T47D (cell line): ENCODE measurements around the gene TXNDC11.

Experiments used
- DNase-seq, 2 experiments: peaks; one replicate each; pipeline versions ENCODE4 v3.0.0 to v3.0.0-alpha.2; 2011 to 2012; ENCODE audit warnings: low read depth in 1 of 2, low spot score in 1 of 2
- JUND ChIP-seq: IDR thresholded peaks from 2 replicates; pipeline ENCODE4 v1.6.1; 2012; ENCODE audit warnings: low read depth
- in situ Hi-C: cut with HindIII; loops from 2 replicates; pipeline ENCODE4 v1.10.0; 2016; ENCODE audit warnings: low sequenced_read_pairs, low pct_unique_long_range_greater_than_20kb

Gene TXNDC11

DNA sequence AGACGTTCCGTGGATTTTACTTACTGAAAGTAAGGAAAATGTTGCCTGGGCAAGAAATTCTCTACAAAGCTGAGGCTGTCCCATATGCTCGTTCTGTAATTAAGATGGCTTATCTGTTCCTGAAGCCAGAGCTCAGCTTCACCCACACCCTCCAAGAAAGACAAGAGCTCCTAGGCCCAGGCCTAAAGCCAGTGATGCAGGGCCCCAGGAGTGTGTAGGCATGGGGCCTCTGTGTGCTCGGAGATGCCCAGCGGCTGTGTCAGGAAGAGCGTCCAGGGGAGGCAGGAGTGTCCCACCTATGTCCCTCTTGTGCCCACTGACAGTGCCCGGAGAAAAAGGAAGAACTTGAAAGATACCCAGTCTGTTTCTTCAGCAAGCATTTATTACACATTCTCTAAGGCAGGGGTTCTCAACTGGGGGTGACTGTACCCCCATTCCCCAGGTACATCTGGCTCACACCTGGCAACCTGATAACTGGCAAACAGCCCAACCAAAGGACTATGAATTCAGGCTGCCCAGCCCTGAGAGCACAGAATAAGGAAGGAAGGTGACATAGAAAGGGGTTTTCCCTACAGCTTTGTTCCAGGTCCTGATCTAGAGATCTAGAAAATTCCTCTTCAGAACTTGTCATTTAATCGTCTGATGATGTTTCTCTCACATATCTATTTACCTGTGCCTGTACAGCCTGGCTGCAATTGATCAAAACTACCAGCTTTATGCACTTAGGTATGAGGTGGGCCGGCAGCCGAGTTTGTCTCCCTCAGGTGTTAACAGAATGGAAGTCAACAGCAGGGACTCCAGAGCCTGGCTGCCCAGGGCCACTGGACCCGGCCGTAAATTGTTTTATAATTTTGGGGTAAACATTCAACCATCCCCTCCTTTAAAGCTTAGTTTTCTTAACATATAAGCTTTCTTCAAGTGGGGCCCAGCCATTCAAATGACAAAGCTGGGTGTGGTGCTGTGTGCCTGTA, 62.4 kb downstream of the TXNDC11 start:
- TF ChIP-seq JUND = no peak
- no peak for DNase-seq
- in situ Hi-C loops = no loop called here

DNA sequence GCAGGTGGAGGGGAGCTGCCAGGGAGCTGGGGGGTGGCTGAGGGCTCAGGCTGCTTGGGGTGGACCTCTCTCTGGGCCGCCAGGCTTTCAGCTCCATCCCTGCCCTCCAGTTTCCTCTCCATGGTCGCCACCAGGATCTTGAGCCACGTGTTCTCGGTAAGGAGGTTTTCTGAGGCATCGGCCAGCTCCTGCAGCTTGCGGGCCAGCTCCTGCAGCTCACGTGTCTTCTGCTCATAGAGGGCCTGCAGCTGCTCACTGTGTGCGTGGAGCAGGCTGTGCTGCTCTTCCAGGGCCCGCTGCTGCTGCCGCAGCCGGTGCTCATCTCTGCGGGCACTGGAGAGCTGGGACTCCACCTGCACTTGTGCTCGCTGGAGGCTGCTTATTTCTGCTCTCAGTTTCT, 63.4 kb downstream of the TXNDC11 start:
- no peak for TF ChIP-seq JUND
- in situ Hi-C loops = no loop called here
- no peak for DNase-seq

DNA sequence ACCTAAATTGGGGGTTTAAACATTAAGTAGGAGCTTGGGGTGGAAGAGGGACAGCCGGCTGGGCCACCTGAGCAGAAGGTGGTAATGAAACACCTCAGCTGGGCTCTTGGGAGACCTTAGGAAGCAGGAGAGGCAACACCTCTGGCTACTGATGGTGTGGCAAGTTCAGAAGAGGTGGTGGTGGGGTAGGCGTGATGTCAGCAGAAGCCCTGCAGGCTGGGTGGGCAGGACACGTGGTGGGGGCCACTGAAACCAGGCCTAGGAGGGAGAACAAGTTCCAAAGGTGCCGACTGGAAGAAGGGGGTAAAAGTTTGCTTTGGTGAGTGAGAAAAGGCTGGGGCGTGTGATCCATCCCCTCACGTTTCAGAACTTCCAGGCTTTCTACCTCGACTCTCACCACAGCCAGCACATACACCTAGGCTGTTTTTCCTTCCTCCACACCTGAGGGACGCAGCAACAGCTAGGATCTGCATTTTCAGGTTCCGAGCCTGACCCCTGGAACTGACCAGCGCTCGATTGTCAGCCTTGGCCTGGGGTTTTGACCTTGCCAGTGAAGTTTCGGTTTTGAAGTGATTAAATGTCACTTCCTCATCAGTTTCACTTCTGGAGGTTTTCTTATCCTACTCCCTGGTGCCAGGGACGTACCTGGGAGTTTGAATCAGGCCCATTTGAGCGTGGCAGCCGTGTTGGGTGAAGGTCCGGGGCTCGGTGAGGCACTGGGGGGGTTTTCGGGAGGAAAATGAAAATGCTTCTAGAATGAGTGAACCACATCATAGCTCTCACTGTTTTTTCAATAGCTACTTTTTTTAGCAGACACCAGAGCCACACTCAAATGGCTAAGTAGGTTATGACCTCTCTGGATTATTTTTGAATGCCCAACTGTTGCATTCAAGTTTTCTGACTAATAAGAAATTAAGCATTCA, 64.4 kb downstream of the TXNDC11 start:
- in situ Hi-C loops = no loop called here
- TF ChIP-seq JUND = no peak
- DNase-seq = no peak

DNA sequence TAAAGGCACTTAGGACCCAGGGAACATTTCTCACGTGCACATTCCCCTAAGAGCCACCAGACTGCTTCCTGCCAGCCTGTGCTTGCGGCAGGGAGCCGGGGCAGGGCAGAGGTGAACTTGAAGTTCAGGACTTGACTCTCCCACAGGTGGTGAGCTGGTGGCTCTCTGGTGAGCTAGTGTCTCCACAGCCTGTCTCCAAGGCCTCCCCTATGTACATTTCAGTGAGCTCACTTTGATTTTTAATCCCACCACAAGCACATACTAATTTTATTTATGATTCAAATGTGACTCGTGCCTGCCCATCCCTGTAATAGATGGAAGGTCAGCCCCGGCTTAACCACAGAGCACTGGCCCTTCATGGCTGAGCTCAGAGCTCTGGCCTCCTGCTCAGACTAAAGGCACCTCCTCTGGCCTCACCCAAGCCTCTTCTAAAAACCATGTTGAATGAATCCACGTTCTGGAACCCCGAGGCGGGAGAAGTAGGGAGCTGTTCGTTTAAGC, 65.2 kb downstream of the TXNDC11 start:
- in situ Hi-C loops = no loop called here
- no peak for TF ChIP-seq JUND
- no peak for DNase-seq

DNA sequence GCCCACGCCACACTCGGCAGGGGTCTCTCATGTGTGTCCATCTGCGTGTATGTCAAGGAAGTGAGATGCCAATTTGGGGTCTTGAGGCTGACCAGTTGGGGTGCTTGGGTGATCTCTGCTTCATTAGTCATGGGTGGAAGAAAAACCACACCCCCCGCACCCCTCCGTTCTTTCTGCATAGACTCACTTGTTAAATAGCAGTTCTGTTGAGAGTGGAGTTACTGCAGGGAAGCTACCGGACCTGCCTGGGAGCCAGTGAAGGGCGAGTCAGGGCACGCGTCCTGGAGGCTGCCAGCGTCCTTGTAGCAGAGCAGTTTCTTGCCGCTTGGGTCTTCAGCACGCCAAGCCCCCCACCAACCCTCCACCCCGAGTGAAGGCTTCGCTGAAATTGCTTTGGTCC, 65.9 kb downstream of the TXNDC11 start:
- no peak for TF ChIP-seq JUND
- no peak for DNase-seq
- in situ Hi-C loops = no loop called here

DNA sequence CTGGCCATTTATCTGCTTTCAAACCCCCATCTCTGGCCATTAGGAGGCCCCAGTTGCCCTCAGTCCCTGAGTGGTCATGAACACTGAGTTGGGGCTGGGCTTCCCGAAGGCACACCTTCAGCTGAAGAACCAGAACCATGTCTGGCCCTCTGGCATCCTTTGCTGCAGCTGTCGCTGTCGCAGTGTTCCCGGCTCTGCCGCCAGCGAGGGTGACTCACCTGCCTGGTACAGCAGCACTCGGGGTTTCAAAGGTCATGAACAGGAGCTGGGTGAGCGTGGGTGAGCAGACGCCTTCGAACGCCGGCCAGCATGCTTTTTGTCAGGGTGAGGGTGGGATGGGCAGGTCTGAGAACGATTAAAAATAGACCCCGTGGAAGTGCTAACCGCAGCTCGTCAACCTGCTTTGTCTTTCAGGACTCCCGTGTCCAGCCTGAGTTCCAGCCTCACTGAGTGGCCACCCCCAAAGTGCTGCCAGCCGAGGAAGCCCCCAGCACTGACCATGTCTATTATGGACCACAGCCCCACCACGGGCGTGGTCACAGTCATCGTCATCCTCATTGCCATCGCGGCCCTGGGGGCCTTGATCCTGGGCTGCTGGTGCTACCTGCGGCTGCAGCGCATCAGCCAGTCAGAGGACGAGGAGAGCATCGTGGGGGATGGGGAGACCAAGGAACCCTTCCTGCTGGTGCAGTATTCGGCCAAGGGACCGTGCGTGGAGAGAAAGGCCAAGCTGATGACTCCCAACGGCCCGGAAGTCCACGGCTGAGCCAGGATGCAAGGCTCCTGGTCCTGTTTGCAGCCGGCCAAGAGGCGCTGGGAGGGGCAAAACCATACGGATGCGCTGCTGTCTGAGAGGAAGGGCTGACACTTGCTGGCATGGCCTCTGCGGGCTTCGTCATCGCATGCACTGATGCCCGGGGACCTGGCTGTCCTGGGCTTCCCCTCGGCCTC, 66.8 kb downstream of the TXNDC11 start:
- in situ Hi-C loops = no loop called here
- no peak for DNase-seq
- TF ChIP-seq JUND = no peak

DNA sequence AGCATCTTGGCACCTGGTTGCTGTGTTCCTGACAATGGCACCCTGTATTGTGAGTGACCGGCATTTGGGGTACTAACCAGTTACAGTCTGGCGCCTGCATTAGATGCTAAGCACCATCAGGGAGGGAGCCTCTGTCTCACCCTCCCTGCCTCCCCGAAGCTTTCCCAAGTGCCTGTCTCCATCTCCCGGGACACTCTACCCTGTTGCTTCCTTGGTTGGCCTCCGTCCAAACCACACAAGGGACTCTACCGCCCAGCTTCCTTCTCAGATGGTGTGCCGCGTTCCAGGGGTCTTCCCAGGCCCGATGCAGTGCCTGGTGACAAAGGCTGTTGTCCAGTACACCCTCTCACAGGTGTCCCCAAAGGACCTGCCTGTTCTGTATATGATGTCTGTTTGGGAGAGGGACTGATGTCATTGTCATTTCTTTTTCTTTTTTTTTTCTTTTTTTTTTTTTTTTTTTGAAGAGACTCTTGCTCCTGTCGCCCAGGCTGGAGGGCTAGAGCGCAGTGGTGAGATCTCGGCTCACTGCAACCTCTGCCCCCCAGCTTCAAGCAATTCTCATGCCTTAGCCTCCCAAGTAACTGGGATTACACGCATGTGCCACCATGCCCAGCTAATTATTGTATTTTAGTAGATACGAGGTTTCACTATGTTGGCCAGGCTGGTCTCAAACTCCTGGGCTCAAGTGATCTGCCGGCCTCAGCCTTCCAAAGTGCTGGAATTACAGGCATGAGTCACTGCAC, 67.7 kb downstream of the TXNDC11 start:
- in situ Hi-C loops = no loop called here
- no peak for DNase-seq
- TF ChIP-seq JUND = no peak

DNA sequence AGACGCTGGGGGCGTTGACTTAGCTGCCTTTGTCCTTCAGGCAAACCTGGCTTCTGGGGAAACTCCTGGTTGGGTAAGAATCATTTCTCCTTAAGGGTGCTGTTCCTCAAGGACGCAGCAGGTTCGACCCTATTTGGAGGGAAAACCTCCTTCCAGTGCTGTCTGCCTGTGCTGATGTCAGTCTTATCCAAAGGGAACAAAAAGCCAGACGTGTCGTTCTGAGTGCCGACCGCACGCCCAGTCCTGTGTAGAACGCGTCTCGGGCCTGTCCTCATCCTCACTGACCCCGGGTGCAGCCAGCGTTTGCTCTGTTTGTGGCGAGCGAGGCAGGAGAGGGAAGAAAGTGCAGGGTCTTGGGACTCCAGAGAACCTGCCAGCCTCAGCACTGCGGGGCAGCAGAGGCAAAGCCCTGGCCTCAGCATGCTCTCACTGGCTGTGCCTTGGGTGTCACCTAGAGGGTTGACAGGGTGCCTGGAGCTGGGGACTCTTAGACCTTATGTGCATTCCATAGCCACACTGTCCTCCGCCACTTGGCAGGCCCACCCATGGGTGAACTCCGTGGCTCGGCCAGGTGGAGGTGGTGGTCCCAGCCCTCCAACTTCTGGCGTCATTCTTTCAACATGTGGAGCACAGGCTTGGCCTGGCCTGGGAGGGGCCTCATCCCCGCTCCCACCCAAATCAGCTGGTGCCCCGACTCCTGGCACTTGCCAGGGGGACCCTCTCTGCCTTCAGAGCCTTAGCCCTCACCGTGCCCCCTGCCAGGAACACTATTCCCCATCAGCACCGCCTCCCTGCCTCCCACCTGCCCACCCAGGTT, 68.4 kb downstream of the TXNDC11 start:
- in situ Hi-C loops = no loop called here
- no peak for TF ChIP-seq JUND
- DNase-seq = peak in 1 of 2 experiments; percentile 35

DNA sequence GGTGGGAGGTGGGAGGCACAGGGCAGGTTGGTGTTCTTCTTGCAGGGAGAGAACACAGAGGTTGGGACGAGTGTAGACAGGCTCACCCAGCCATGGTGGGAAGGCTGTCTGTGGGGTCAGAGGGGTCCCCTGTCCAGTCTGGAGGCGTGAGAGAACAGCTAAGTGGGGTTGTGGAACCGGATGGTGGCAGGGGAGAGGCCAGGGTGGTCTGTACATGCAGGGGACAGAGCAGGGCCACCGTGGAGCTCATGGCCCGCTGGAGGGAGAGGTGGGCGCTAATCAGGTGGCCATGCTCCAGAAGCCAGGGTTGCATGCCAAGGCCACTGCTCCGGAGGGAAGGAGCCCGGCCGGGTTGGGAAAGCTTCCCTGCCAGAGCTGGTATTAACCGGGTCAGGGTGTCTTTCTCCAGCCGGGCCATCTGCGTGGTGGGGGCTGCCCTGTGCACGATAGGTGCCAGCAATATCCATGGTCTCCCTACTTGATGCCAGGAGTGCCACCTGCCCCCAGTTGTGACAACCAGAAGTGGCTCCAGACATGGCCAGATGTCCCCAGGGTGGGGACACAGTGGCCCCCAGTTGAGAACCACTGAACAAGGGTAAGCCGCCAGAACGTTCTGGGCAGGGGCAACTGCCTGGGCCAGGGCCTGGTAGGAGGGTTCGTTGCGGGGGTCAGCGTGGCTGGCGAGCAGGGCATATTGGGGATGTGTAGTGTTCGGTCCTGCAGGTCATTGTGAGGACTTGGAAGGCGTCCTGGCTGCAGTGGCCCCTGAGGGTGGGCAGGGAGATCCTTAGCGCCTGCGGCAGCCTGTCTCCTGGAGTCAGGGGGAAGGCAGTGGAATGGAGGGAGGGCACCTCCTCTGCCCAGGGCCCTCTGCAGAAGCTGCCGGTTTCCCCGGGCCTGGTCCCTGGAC, 69.3 kb downstream of the TXNDC11 start:
- no peak for DNase-seq
- in situ Hi-C loops = no loop called here
- TF ChIP-seq JUND = no peak
